CD1c-positive myeloid dendritic cell (primary cell): ENCODE data around the gene ZACN.
"Not testable (repeated sequence)": the region's sequence is repeated elsewhere in the genome, so short reads cannot be mapped to it uniquely, and the experiment has no call there.

Experiments used
- DNase-seq: peaks from one replicate; pipeline ENCODE4 v3.0.0-alpha.2; 2016; ENCODE audit errors: extremely low spot score

The ZACN gene

GRCh38 chr17:76078860-76079534, at the start of gene ZACN:
Gene ZACN, plus strand, starts transcription at chr17:76079182. Its CDS starts 83 bp downstream, at chr17:76079265.
- no peak for DNase-seq

DNA sequence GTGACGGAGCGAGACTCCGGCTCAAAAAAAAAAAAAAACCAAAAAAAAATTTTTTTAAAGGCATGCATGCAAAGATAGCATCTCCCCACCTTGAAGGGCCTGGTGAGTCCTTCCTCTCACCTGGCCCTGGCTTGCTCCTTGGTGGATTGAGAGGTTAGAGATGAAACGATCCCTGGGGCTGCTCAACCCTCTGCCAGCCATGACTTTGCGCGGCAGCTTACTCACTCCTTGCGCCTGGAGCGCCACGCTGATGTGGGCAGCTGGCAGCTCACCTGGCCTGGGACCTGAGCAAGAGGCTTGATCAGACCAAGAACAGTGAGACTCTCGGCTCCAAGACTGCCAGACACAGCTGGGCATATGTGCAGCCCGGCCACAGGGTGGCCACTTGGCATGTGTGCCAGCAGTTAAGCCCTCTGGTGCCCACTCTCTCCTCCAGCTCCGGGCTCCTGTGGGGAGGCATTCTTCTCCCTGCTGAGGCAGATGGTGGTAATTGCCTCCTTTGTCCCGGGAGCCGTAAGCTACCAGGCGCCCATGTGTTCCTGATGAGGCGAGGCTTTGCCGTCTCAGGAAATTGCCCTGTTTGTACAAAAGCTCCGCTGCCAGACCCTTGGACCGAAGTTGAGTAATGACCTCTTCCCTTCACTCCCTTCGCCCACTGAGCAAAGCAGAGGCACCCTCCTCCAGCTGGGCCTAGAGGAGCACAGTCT, 46.8 kb upstream of the ZACN start:
- DNase-seq = no peak

DNA sequence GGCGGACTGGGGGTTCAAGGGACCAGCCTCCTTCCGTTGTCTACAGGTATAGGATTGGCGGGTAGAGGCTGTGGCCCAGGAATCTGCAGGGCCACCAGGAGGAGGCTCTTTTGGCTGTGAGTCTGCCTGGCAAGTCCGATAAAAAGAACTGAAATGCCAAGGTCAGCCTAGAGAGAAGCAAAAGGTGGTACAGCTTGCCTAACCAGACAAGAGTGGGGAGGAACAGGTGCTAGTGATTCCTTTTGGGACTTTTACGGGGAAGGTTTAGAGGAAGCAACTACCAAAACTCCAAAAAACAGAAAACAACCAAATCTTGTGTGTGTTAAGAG, 46.2 kb upstream of the ZACN start:
- DNase-seq = no peak

- DNase-seq = no peak
Observed at GRCh38 chr17:76033139-76033538, 45.8 kb upstream of the ZACN start.

DNA sequence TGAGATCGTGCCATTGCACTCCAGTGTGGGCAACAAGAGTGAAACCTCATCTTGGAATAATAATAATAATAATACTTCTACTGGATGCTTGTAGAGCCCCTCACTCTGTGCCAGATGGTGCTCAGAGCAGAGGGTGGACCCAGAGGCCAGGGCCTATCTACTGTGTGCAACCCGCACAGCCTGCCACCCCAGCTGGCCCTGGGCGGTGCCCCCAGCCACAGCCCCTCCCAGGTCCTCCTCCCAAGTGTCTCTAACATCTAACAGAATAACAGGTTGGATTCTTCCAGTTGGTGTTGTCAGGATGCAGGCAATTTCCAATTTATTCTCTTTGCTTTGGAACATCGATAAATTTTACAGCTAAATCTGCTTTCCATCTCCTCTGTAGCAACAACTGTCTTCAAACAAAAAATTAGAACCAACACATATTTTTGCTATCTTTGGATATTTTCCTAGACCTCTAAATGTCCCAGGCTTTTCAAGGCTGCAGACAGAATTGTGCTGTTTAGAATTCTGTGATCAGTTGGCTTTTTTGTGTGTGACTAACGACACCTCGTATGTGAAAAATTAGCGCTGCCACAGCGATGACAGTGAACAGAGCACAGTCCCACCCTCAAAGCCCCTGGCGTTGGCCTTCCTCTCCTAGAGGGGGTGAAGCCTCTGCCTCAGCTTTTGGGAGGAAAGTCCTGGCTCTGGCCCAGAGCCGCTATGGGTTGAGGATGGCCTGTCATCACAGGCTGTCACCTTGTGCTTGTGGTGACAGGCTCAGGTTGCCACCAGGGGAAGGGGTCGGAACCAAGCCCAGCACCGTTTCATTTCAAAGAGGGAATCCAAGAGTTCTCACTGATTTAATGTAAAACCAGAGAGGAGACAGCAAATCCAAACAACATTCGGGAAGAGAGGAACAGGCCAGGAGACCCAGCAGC, 44.3 kb upstream of the ZACN start:
- DNase-seq = no peak

DNA sequence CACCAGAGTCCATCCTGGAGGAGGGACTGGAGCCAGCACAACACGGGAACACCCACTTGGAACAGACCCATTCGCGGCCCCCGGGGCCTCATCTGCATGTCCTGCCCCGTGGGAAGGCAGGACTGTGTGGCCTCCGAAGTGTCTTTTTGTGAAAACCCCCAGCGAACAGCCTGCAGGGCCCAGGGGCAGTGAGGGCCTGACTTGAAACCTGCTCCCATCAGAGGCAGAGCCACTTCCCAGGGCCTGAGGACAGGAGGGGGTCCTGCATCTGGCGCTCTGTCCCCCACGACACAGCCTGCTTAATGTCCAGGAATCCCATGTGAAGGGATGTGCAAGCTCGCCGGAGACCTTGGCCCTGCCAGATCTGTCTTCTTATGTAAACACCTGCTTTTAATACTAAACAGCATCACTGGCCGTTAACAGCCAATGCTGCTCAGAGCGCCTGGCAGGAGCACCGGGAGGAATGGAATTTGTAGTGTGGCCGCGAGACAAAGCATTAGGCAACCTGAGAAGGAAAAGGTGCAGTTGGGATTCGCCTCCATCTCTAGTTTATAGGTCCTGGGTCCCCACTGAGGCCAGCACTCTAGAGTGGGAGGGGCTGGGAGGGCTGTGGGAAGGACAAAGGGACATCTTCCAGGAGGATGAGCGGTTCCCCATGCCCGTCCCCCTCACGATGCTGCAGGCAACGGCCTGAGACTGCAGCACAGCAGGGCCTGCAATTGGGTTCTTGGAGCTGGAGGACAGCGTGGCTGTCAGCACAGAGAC, 42.3 kb upstream of the ZACN start:
- no peak for DNase-seq

DNA sequence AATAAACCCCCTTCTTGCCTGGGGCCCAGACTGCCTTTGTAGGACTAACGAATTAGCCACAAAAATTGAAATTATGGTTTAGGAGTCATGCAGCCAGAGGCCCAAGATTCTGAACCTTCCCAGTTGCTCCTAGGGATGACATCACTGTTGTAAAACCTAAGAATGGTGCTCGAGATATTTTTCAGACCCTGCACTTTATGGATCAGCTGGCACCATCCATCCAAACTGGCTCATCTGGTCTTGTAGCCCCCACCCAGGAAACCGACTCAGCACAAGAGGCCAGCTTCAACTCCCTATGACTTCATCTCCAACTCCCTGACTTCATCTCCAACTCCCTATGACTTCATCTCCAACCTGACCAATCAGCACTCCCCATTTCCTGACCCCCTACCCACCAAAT, 40.9 kb upstream of the ZACN start:
- DNase-seq = no peak

GRCh38 chr17:76039121-76039520, 39.9 kb upstream of the ZACN start:
- no peak for DNase-seq

DNA sequence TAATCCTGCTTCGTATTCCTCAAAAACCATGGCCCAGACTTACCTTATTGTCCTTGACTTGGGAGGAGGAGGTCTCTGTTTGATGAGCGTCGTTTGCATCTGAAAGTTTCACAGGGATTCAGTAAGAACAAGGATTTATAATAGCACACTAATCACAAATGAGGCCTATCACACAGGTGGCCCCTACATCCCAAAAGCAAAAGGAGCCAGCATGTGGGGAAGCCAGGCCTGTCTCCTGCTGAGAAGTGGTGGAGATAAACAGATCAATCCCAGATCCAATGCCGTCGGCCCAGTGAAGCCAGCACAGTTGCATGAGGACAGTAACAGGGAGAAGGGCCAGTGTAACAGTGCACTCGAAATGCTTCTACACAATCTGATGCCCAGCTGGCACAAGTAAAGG, 38.6 kb upstream of the ZACN start:
- no peak for DNase-seq

DNA sequence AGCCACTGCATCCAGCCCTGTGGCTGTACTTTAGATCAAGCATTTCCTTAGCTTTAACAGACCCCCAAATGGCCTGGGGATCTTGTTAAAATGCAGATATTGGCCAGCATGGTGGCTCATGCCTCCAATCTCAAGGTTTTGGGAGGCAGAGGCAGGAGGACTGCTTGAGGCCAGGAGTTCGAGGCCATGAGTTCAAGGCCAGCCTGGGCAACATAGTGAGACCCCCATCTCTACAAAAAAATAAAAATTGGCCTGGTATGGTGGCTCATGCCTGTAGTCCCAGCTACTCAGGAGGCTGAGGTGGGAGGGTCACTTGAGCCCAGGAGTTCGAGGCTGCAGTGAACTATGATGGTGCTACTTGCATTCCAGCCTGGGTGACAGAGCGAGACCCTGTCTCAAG, 36.1 kb upstream of the ZACN start:
- not testable (repeated sequence) for DNase-seq

GRCh38 chr17:76044475-76045007, 34.4 kb upstream of the ZACN start:
- not testable (repeated sequence) for DNase-seq

- no peak for DNase-seq
Observed at GRCh38 chr17:76046064-76046463, 32.9 kb upstream of the ZACN start.

DNA sequence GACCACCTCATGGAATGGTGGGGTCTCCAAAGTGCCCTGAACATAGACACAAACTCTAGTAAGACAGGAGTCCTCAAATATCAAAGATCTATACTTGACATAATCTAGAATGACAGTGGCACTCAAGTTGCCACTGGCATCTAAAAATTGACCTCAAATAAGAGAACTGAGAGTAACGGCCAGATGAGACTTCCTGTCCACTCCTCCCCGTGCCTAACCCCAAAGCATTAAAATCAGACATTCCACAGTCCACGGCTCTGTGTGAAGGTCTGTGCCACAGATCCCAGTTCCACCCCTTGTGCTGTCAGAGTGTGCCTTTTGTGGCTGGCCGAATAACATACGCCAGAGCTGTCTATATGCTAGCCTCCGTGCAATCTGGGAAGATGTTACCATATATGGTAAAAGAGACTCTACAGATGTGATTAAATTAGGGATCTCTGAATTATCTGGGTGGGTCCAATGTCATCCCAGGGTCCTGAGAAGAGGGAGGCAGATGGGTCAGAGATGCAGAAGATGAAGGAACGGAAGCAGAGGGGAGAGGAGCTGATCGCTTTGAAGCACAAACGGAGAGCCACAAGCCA, 30.9 kb upstream of the ZACN start:
- peak; percentile 39 for DNase-seq

DNA sequence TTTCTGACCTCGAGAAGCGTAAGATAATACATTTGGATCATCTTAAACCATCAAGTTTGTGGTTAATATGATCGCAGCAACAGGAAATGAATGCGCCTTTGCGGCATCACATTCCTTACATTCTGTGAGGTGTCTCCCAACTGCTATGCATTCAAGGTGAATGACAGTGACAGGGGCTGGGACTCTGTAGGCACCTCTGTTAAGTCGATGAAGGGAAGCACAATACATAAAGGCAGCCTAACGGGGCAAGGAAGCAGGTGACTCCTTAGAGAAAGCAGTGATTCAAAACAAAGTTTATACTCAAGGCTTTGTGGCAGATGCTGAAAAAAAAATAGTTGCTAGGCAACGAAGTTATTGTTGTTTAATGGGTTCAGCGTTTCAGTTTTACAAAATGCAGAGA, 30.3 kb upstream of the ZACN start:
- no peak for DNase-seq

- DNase-seq = no peak
Observed at GRCh38 chr17:76049239-76049638, 29.7 kb upstream of the ZACN start.

DNA sequence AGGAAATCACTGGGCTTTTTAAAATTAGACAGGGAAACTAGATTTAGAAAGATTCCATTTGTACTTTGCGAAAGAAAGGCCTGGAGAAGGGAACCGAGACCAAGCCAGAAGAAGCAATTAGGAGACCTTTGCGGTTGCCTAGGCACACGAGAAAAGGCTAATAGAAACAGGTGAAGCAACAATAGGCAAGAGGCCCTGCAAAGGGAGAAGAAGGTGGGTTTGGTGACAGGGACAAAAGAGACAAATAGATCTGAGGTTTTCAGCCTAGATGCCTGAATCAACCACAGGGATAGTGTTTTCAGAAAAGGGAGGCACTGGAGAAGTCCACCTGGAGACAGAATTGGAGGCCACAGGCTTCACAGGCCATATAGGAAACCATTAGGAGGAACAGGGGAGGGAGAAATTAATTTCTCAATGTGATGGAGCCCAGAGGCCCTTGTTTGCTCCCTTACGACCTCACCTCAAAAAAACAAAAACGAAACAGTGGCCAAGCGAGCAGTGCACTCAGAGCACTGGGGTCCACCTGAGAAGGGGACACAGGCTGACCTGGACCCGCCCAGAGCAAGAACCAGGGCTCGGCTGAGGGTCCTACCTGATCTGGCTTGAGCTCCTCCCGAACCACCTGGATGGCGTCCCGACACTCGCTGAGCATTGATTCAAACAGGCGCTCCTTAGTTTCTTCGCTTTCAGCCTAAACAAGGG, 29.0 kb upstream of the ZACN start:
- DNase-seq = no peak

DNA sequence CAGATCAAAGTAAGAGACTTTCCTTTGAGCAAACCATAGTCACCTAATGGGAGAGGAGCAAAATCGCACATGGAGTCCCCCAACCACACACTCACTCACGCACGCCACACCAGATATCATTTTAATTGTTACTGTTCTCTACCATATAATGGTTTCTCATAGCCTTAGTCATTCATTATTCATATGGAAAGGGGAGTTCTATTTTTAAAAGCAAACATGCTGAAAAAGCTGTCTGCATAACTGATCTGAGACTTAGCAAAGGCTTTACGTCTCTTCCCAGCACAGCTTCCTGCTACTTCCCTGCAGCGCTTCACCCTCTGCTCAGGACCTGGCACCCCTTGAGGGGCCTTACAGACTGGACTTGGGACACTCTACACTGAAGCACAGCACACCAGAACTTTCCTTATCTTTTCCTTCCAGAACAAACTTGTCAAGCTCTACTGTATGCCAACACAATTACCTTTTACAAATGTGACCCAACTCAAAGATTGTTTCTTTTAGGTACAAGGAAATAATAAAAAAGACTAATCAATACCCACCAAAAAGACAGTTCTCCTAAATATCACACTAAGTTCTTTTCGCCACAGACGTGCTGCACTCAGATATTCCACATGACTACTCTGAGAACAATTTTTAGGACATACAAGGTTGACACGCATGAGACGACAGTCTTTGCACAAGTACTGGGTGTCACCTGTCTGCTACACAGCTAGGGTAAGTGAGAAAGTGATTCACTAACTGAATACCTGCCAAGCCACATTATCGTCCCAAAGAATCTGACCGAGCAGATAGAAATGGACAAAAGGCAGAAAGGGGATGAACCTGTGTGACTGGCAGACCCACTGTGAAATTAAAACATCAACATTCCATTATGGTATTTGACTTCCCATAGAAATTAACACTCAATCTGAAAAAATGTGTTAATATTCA, 28.2 kb upstream of the ZACN start:
- no peak for DNase-seq

GRCh38 chr17:76051561-76051960, 27.4 kb upstream of the ZACN start:
- DNase-seq = no peak
